ENCODE data around the gene DEDD2.

DEDD2 gene

DNA sequence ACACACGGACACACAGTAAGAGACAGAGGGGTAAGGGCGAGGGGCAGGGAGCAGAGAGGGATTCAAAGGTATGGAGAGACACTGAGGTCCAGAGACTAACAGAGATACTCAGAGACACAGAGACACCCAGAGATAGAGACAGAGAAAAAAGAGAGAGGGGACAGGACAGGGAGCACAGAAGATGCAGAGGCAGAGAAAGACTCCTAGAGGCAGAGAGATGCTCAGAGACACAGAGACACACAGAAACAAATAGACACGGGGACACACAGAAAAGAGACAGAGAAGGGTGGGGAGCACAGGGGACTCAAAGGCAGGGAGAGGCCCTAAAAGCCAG lies 39.8 kb downstream of the DEDD2 start:
- TF ChIP-seq, protein P1, sequence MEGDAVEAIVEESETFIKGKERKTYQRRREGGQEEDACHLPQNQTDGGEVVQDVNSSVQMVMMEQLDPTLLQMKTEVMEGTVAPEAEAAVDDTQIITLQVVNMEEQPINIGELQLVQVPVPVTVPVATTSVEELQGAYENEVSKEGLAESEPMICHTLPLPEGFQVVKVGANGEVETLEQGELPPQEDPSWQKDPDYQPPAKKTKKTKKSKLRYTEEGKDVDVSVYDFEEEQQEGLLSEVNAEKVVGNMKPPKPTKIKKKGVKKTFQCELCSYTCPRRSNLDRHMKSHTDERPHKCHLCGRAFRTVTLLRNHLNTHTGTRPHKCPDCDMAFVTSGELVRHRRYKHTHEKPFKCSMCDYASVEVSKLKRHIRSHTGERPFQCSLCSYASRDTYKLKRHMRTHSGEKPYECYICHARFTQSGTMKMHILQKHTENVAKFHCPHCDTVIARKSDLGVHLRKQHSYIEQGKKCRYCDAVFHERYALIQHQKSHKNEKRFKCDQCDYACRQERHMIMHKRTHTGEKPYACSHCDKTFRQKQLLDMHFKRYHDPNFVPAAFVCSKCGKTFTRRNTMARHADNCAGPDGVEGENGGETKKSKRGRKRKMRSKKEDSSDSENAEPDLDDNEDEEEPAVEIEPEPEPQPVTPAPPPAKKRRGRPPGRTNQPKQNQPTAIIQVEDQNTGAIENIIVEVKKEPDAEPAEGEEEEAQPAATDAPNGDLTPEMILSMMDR (IDR thresholded peaks at IDR 0.05; ENCODE audit: low read depth, low read length): no peak
- TF ChIP-seq, protein P2, sequence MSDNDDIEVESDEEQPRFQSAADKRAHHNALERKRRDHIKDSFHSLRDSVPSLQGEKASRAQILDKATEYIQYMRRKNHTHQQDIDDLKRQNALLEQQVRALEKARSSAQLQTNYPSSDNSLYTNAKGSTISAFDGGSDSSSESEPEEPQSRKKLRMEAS (IDR thresholded peaks at IDR 0.05; ENCODE audit: low read depth, low read length): no peak
- TF ChIP-seq MYC (IDR thresholded peaks at IDR 0.05; ENCODE audit: low read depth, low read length) (no peak), POLR2A (IDR thresholded peaks at IDR 0.05; ENCODE audit: extremely low read depth, insufficient read length) (no peak)
- no peak overlapping the region for H3K4me3 ChIP-seq (ENCODE audit: low read depth, low read length)
- DNase-seq (ENCODE audit: low read depth): no peak

DNA sequence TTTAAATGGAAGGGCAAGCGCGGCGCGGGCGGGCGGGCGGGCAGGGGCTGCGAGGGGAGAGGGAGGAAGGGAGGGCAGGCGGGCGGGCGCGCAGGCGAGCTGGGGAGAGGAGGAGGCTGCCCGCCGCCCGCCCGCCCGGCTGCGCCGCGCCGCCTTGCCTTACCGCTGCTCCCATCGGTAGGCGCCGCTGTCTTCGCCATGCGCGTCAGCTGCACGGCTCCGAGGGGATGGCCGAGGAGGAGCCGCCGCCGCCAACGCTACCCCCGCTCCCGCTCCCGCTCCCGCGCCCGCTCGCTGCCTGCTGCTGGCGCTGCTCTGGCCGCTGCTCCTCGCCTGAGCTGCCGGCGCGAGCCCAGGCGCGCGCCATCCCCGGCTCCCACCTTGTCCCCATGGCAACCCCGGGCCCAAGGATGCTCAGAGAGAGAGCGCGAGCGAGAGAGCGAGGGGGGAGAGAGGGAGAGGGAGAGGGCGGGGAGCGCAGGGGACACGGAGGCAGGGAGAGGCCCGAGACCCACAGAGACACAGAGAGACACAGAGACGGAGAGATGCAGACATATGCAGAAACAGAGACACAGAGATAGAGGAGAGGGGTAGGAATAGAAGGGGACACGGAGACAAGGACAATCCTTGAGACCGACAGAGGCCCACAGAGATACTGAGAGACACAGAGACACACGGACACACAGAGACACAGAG lies 40.3 kb downstream of the DEDD2 start:
- TF ChIP-seq POLR2A (IDR thresholded peaks at IDR 0.05; ENCODE audit: extremely low read depth, insufficient read length): no peak
- TF ChIP-seq MYC (IDR thresholded peaks at IDR 0.05; ENCODE audit: low read depth, low read length): no peak
- TF ChIP-seq, protein P1 (IDR thresholded peaks at IDR 0.05; ENCODE audit: low read depth, low read length): no peak
- TF ChIP-seq, protein P2 (IDR thresholded peaks at IDR 0.05; ENCODE audit: low read depth, low read length): no peak
- H3K4me3 ChIP-seq (ENCODE audit: low read depth, low read length): no peak overlapping the region
- DNase-seq (ENCODE audit: low read depth): peak; percentile 83

DNA sequence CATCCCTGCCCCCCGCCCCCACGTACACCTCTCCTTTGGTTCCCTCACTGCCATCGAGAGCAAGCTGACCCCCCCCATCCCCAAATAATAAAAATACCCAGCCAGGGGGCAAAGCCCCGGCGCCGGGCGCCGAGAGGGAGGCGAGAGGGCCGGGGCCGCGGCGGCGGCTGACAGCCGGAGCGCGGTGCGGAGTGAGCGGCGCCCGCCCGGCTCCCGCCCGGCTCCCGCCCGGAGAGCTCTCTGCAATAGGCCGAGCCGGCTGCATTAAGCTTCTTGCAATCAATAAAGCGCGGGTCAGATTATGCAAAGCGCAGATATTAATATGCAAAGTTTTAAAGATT lies 40.9 kb downstream of the DEDD2 start:
- H3K4me3 ChIP-seq (ENCODE audit: low read depth, low read length): no peak overlapping the region
- DNase-seq (ENCODE audit: low read depth): no peak
- TF ChIP-seq MYC (IDR thresholded peaks at IDR 0.05; ENCODE audit: low read depth, low read length) (no peak), POLR2A (IDR thresholded peaks at IDR 0.05; ENCODE audit: extremely low read depth, insufficient read length) (no peak)
- TF ChIP-seq, protein P2 (IDR thresholded peaks at IDR 0.05; ENCODE audit: low read depth, low read length): no peak

DNA sequence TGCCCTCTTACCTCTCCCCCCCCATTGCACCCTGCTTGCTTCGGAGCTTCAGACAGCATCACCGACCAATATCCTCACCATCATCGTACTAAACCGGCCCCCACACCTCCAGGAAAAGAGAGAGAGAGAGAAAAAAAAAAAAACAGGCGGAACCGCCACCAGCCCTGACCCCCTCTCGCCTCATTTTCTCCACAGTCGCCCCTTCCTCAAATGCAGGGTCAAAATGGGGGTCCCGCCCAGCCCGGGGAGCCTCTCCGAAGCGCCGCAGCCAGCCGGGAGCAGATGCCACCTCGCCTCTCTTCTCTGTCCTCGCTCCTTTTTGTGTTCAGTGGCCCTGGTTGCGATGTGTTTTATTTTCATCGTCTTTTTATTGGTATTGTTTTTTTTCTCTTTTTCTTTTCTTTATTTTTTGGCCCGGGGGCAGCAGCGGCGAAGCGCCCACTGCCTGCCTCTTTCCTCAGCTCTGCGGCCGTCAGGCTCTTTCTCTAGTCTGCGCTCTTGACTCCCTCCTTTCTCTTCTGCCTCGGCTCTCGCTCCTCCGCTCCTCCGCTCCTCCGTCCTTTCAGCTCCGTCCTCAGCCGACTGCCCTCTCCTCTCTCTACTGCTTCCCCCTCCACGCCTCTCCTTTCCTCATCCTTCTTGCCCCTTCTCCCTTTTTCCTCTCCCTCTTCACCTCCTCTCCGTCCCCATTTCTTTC lies 41.4 kb downstream of the DEDD2 start:
- no peak overlapping the region for H3K4me3 ChIP-seq (ENCODE audit: low read depth, low read length)
- TF ChIP-seq, protein P2 (IDR thresholded peaks at IDR 0.05; ENCODE audit: low read depth, low read length): no peak
- TF ChIP-seq POLR2A (IDR thresholded peaks at IDR 0.05; ENCODE audit: extremely low read depth, insufficient read length) (no peak), MYC (IDR thresholded peaks at IDR 0.05; ENCODE audit: low read depth, low read length) (no peak)
- TF ChIP-seq, protein P1 (IDR thresholded peaks at IDR 0.05; ENCODE audit: low read depth, low read length): no peak
- no peak for DNase-seq (ENCODE audit: low read depth)

DNA sequence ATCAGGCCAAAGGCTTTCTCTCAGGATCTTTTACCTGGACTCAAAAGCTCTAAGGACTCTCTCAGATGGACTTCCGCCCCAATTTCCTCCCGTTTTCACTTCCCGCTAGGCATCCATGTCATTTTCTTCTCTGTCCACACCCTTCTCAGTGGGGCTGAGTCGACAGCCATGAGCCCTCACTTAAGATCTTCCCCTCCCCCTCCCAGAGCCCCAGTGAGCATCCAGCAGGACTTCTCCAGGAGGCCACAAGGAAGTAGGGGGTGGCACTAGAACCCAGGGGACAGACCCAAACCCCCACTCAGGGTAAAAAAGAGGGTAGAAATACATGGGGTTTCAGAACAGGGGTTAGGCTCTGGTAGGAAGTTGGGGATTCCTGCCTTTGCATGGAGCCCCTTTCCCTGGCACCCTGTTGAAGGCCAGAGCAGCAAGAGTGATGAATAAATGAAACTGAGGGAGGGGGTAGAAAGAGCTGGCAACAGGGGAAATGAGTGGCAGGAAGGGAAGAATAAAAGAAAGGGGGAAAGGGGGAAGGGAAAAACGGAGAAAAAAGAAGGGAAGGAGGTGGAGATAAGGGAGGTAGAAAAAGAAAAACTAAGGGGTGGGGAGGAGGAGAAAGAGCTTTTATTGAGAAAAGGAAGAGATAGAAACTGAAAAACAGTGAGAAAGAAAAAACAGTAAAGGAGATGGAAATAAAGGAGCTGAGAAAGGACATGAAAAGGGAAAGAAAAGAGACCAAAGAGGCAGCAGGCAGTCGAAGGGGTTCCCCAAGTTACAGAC lies 42.3 kb downstream of the DEDD2 start:
- DNase-seq (ENCODE audit: low read depth): no peak
- no peak overlapping the region for H3K4me3 ChIP-seq (ENCODE audit: low read depth, low read length)
- TF ChIP-seq POLR2A (IDR thresholded peaks at IDR 0.05; ENCODE audit: extremely low read depth, insufficient read length) (no peak), MYC (IDR thresholded peaks at IDR 0.05; ENCODE audit: low read depth, low read length) (no peak)
- TF ChIP-seq, protein P1 (IDR thresholded peaks at IDR 0.05; ENCODE audit: low read depth, low read length): no peak
- TF ChIP-seq, protein P2 (IDR thresholded peaks at IDR 0.05; ENCODE audit: low read depth, low read length): no peak

Measured in NB4 (cell line).